Stimulated activated CD4-positive, alpha-beta T cell treated with anti-CD3 and anti-CD28 coated beads, Interleukin-12 subunit alpha, Interleukin-12 subunit beta, amount 100 ng/mL, for 24 hours (primary cell): ENCODE measurements around the gene LRRC8A.
"Not testable (repeated sequence)": the region's sequence is repeated elsewhere in the genome, so short reads cannot be mapped to it uniquely, and the experiment has no call there.

Experiments
- DNase-seq, 2 experiments: peaks; one replicate each; pipeline ENCODE4 v3.0.0-alpha.2; 2020; ENCODE audit warnings: low read depth in 2 of 2

The LRRC8A gene

DNA sequence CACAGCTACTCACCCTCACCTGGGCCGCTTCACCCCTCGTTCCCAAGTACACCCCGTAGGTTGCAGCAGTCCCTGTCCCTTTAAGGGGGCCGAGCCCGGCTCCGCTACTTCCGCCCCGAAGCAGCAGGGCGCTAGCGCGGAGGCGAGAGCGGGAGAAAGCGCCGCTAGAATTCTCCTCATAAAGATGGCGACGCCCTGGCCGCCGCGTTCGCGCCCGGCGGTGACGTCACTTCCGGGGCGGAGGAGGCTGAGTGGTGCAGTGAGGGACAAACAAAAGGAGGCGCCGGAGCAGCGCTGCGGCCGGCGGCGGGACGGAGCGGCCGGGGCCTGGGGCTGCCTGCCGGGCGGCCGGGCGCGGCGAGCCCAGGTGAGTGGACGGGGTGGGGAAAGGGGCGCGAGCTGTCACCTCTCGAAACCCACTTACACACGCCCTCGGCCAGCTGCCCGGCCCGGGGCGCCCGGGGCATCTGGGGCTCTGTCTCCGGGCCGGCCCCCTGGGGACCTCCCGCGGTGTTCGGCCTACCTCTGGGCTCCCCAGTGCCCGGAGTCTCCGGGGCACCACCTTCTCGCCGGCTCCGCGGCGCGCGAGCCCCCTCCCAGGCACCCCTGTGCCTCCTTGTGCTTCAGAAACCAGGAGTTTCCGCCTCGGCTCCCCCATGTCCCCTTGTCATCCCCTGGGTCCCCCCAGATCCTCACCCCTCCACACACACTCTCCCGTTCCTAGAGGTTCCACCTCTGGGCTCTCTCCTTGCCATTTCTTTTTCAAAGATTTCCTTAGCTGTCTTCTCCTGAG, at the start of gene LRRC8A, which contains the start of gene KYAT1:
Gene LRRC8A (plus strand): TSS at position 250 of the 793 bp plus-strand sequence. CDS start 25,032 bp downstream, outside the sequence.
Gene KYAT1 (minus strand): TSS at position 67 of the 793 bp plus-strand sequence. CDS start 36,545 bp downstream, outside the sequence.
- peak; percentile 98 to 99 for DNase-seq

DNA sequence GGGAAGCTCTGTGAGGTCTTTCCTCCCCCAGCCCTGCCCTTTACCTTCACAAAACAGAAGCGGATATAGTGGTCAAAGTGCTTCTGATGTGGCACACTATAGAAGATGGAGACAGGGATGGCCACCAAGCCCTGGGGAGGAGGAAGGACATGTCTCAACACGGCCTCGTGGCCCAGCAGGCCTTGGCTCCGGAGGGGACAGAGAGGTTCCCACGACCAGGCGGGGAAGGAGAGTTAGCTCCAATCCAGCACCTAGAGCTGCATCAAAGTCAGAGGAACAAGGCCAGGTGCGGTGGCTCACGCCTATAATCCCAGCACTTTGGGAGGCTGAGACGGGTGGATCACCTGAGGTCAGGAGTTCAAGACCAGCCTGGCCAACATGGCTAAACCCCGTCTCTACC, 48.2 kb upstream of the LRRC8A start:
- DNase-seq = no peak

GRCh38 chr9:128835246-128836210, 46.4 kb upstream of the LRRC8A start:
- DNase-seq = no peak

DNA sequence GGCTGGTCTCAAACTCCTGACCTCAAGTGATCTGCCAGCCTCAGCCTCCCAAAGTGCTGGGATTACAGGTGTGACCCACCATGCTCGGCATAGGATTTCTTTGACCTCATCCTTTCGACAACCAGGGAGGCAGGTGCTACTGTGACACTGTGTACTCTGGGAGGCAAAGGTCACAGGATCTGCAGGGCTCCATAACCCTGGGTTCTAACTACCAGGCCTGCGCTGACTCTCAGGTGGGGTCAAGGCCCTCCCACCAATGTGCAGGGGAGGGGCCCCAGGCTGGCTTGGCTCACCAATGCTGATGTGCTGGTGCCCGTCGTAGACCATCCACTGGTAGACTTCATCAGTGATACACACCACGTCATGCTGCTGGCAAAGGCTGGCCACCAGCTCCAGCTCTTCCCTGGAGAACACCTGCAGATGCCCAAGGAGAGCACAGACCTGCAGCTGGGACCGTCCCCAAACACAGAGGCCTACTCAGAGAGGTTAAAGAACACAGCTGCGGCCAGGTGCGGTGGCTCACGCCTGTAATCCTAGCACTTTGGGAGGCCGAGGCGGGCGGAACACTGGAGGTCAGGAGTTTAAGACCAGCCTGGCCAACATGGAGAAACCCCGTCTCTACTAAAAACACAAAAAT, 45.3 kb upstream of the LRRC8A start:
- DNase-seq = no peak

DNA sequence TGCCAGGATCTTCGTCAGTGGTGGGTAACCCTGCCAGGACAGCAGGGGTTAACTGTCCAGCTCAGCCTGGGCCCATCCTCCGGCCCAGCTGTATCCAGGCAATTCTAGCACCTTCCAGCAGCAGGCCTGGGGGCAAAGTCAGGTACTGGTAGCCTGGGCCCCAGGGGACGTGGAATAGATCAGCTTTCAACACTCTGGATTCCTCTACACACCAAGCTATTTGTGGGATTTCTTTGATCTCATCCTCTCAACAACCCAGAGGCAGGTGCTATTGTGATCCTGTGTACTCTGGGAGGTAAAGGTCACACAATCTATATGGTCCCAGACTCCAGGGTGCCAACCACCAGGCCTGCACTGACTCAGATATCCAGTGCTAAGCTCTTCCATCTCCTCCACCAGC, 43.6 kb upstream of the LRRC8A start:
- DNase-seq = no peak

GRCh38 chr9:128840524-128840923, 41.4 kb upstream of the LRRC8A start:
- DNase-seq = no peak

- no peak for DNase-seq
Measured at GRCh38 chr9:128841694-128842492, 40.0 kb upstream of the LRRC8A start.

DNA sequence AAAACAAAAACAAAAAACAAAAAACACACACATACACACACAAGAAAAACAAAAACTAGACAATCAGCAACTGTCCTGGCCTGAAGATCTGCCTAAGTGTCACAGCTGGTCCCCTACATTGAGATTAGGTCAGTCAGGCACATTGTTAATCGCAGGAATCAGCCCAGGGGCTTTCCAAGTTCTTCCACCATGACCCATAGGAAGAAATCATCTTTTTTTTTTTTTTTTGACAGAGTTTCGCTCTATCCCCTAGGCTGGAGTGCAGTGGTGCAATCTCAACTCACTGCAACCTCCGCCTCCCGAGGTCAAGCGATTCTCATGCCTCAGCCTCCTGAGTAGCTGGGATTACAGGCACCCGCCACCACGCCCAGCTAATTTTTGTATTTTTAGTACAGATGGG, 38.8 kb upstream of the LRRC8A start:
- DNase-seq = not testable (repeated sequence)

- DNase-seq = no peak
Measured at GRCh38 chr9:128845186-128845931, 36.6 kb upstream of the LRRC8A start.

- no peak for DNase-seq
Measured at GRCh38 chr9:128846680-128847030, 35.3 kb upstream of the LRRC8A start.

- no peak for DNase-seq
Measured at GRCh38 chr9:128847803-128848202, 34.1 kb upstream of the LRRC8A start.

- not testable (repeated sequence) for DNase-seq
Measured at GRCh38 chr9:128851024-128851423, 30.9 kb upstream of the LRRC8A start.

- DNase-seq = not testable (repeated sequence)
Measured at GRCh38 chr9:128851779-128852600, 29.9 kb upstream of the LRRC8A start.

GRCh38 chr9:128852646-128853045, 29.3 kb upstream of the LRRC8A start:
- not testable (repeated sequence) for DNase-seq

GRCh38 chr9:128854454-128854853, 27.5 kb upstream of the LRRC8A start:
- not testable (repeated sequence) for DNase-seq

DNA sequence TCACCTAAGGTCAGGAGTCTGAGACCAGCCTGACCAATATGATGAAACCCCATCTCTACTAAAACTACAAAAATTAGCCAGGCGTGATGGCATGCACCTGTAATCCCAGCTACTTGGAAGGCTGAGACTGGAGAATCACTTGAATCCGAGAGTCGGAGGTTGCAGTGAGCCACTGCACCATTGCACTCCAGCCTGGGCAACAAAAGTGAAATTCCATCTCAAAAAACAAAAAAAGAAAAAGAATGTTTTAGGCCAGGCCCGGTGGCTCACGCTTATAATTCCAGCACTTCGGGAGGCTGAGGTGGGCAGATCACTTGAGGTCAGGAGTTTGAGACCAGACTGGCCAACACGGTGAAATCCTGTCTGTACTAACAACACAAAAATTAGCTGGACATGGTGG, 23.5 kb upstream of the LRRC8A start:
- DNase-seq = not testable (repeated sequence)

GRCh38 chr9:128860937-128861336, 21.0 kb upstream of the LRRC8A start:
- no peak for DNase-seq

- no peak for DNase-seq
Measured at GRCh38 chr9:128861501-128861900, 20.4 kb upstream of the LRRC8A start.

- no peak for DNase-seq
Measured at GRCh38 chr9:128862401-128862851, 19.5 kb upstream of the LRRC8A start.
